Measurements from ENCODE around the gene STAC.

- no peak for TF ChIP-seq POLR2A (IDR thresholded peaks at IDR 0.05)
- no peak for TF ChIP-seq CTCF (IDR thresholded peaks at IDR 0.05)
These were observed 16.0 kb upstream of the STAC start for GRCh38 chr3:36364260-36364659.
